Keratinocyte (primary cell): ENCODE measurements around the gene AGAP1.

Experiments
- EZH2 ChIP-seq: IDR thresholded peaks from one replicate; pipeline ENCODE4 v1.6.1; 2012; ENCODE audit warnings: inconsistent platforms, mild to moderate bottlenecking, low read length, moderate library complexity
- TF ChIP-seq, protein P1 (sequence below), 3 experiments: IDR thresholded peaks in 1 of 3; conservative IDR thresholded peaks in 1 of 3; optimal IDR thresholded peaks in 1 of 3; 2 replicates in 2 of 3; 3 replicates in 1 of 3; pipeline versions ENCODE3 to v1.5.1; 2011; ENCODE audit warnings: low read length in 3 of 3, mild to moderate bottlenecking in 3 of 3, moderate library complexity in 2 of 3, control low read depth in 1 of 3, inconsistent platforms in 1 of 3; ENCODE audit not compliant: insufficient read depth in 2 of 3; ENCODE audit errors: extremely low read depth in 1 of 3

DNA sequence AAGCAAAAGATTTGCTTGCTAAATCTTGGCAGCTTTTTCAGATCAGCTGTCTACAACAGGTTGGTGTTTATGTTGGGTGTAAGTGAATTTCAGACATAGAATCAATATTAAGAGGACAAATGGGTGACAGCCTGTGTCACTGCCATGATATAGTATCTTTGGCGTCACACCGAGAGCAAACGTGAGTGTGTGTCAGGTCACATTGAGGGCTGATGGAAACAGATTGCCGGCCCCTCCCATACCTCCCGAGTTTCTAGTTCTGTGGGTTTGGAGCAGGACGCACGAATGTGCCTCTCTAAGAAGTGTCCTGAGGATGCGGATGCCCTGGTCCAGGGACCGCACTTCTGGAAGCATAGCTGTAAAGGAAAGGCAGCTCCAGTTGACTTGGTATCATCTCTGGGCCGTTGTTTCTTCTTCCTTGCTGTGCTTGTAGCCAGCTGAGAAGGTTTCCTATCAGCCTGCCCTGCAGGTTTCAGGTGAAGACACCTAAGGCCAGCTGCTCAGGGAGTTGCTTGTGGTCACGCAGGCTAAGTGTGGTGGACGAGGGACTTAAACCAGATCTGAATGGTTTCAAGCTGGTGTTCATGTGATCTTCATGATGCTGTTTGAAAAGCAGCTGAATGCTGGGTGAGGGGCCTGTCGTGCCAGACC lies 6.4 kb downstream of the AGAP1 start:
- TF ChIP-seq, protein P1, sequence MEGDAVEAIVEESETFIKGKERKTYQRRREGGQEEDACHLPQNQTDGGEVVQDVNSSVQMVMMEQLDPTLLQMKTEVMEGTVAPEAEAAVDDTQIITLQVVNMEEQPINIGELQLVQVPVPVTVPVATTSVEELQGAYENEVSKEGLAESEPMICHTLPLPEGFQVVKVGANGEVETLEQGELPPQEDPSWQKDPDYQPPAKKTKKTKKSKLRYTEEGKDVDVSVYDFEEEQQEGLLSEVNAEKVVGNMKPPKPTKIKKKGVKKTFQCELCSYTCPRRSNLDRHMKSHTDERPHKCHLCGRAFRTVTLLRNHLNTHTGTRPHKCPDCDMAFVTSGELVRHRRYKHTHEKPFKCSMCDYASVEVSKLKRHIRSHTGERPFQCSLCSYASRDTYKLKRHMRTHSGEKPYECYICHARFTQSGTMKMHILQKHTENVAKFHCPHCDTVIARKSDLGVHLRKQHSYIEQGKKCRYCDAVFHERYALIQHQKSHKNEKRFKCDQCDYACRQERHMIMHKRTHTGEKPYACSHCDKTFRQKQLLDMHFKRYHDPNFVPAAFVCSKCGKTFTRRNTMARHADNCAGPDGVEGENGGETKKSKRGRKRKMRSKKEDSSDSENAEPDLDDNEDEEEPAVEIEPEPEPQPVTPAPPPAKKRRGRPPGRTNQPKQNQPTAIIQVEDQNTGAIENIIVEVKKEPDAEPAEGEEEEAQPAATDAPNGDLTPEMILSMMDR (optimal IDR thresholded peaks at IDR 0.05 in 1 of 3, IDR thresholded peaks at IDR 0.05 in 1 of 3, conservative IDR thresholded peaks at IDR 0.05 in 1 of 3; ENCODE audit: extremely low read depth in 1 of 3, insufficient read depth in 2 of 3, low read length in 3 of 3): no peak
- no peak for TF ChIP-seq EZH2
